Transverse colon (tissue), 4 donors: ENCODE measurements around the gene GMEB1. TPM values are rescaled to one million over a fixed set of nuclear protein-coding genes. Genes with fewer than 3 reads are reported as not detected.
"Not testable (repeated sequence)": the region's sequence is repeated elsewhere in the genome, so short reads cannot be mapped to it uniquely, and the experiment has no call there.

Source experiments
- DNase-seq: peaks from one replicate; pipeline ENCODE4 v3.0.0-alpha.2; 2019
- H3K27ac ChIP-seq, 4 donors: fragments of 200-600 bp; sonication (generic); 2 replicates each; pipeline ENCODE4 v1.5.1; 2016 to 2018; ENCODE audit warnings: inconsistent platforms in 4 of 4
- H3K27me3 ChIP-seq: fragments of 200-600 bp; sonication (generic); 2 replicates; pipeline ENCODE4 v1.5.1; 2017; ENCODE audit warnings: inconsistent platforms
- H3K36me3 ChIP-seq, 4 donors: fragments of 200-600 bp; sonication (generic); 2 replicates each; pipeline ENCODE4 v1.5.1; 2017 to 2019; ENCODE audit warnings: inconsistent platforms in 4 of 4
- H3K4me1 ChIP-seq, 4 donors: fragments of 200-600 bp; sonication (generic); 2 replicates each; pipeline ENCODE4 v1.5.1; 2017 to 2020; ENCODE audit warnings: inconsistent platforms in 4 of 4
- H3K4me3 ChIP-seq, 4 donors: fragments of 200-600 bp; sonication (generic); 1 replicate in 1 of 4; 2 replicates in 3 of 4; pipeline versions ENCODE4 v1.5.1 to v1.6.1; 2017 to 2019; ENCODE audit warnings: inconsistent platforms in 4 of 4
- H3K9me3 ChIP-seq, 2 donors: fragments of 200-600 bp; sonication (generic); 2 replicates each; pipeline ENCODE4 v1.5.1; 2017 to 2019; ENCODE audit warnings: inconsistent platforms in 2 of 2
- EP300 ChIP-seq: sonication (generic); formaldehyde crosslinking; IDR thresholded peaks from one replicate; pipeline ENCODE4 v1.6.1; 2017; ENCODE audit warnings: antibody characterized with exemption, low read depth
- POLR2A ChIP-seq: fragments of 450-650 bp; IDR thresholded peaks from one replicate; pipeline ENCODE4 v1.6.1; 2016; ENCODE audit warnings: antibody characterized with exemption, mild to moderate bottlenecking, moderate library complexity
- POLR2AphosphoS5 ChIP-seq, 3 donors: sonication (generic); formaldehyde crosslinking; IDR thresholded peaks; one replicate each; pipeline ENCODE4 v1.6.1; 2016; ENCODE audit warnings: antibody characterized with exemption in 3 of 3
- WGBS, 2 donors: methylation state at CpG; one replicate each; pipeline ENCODE4 v1.1.5; 2018; ENCODE audit warnings: low coverage in 1 of 2; 5-methylcytosine and 5-hydroxymethylcytosine counted together
- in situ Hi-C, 4 donors: fragments of 200-750 bp; cut with MboI; loops; one replicate each; pipeline versions ENCODE4 v1.15.0 to v1.15.1; 2017; ENCODE audit warnings: low sequenced_read_pairs in 3 of 4, low pct_ligation_motif_present in 1 of 4, low pct_unique_long_range_greater_than_20kb in 1 of 4
- intact Hi-C: fragments of 100-400 bp; cut with DNase I; formaldehyde crosslinking; loops from one replicate; pipeline ENCODE4 v1.15.1; 2023; ENCODE audit warnings: low total_unique reads
- total RNA-seq, 4 donors: library from RNA; depleted of rRNA; stranded (reverse); fragments of >200 nt; gene quantifications; one replicate each; pipeline ENCODE4 v1.1.0, GENCODE V29; 2016
- TF ChIP-seq, protein P1 (sequence below), 5 experiments: fragments of 200-600 bp in 3 of 5; fragments of 450-650 bp in 2 of 5; sonication (generic) in 3 of 5; IDR thresholded peaks; 1 replicate in 2 of 5; 2 replicates in 3 of 5; pipeline ENCODE4 v1.5.1; 2016 to 2017; ENCODE audit warnings: antibody characterized with exemption in 5 of 5, inconsistent platforms in 3 of 5, mild to moderate bottlenecking in 2 of 5, moderate library complexity in 1 of 5

The GMEB1 gene
- total RNA-seq, 4 donors from 2014 or later: 4.4 to 10.4 (median 7.2) TPM

DNA sequence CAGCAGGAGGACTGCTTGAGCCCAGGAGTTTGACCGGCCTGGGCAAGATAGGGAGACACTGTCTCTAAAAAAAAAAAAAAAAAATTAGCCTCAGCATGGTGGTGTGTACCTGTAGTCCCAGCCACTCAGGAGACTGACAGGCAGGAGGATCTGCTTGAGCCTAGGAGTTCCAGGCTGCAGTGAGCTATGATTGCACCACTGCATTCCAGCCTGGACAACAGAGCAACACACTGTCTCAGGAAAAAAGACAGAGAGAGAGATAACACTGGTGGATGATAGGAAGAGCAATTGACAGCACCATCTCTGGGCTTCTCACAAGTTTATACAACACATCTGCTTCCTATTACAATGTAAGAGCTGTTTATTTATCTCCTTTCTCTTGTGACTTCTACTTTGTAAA, 22.5 kb upstream of the GMEB1 start:
- DNase-seq: no peak
- intact Hi-C loops (no loop called here), in situ Hi-C loops (no loop called here)
- Histone ChIP-seq H3K9me3 (no peaks in the 10 kb centered on the region), H3K4me3 (no peak overlapping the region), H3K27me3 (no peaks in the 10 kb centered on the region), H3K36me3 (no peaks in the 10 kb centered on the region), H3K27ac (no peak overlapping the region), H3K4me1 (peaks cover 24 to 43% (median 29%) of the 10 kb centered on the region in 4 donors)
- TF ChIP-seq POLR2A (no peak), POLR2AphosphoS5 (IDR thresholded peaks at IDR 0.05) (no peak), EP300 (no peak)
- TF ChIP-seq, protein P1, sequence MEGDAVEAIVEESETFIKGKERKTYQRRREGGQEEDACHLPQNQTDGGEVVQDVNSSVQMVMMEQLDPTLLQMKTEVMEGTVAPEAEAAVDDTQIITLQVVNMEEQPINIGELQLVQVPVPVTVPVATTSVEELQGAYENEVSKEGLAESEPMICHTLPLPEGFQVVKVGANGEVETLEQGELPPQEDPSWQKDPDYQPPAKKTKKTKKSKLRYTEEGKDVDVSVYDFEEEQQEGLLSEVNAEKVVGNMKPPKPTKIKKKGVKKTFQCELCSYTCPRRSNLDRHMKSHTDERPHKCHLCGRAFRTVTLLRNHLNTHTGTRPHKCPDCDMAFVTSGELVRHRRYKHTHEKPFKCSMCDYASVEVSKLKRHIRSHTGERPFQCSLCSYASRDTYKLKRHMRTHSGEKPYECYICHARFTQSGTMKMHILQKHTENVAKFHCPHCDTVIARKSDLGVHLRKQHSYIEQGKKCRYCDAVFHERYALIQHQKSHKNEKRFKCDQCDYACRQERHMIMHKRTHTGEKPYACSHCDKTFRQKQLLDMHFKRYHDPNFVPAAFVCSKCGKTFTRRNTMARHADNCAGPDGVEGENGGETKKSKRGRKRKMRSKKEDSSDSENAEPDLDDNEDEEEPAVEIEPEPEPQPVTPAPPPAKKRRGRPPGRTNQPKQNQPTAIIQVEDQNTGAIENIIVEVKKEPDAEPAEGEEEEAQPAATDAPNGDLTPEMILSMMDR (IDR thresholded peaks at IDR 0.05): no peak
- 100% methylated on average over 1 of the region's 1 CpG for WGBS, 2 donors

DNA sequence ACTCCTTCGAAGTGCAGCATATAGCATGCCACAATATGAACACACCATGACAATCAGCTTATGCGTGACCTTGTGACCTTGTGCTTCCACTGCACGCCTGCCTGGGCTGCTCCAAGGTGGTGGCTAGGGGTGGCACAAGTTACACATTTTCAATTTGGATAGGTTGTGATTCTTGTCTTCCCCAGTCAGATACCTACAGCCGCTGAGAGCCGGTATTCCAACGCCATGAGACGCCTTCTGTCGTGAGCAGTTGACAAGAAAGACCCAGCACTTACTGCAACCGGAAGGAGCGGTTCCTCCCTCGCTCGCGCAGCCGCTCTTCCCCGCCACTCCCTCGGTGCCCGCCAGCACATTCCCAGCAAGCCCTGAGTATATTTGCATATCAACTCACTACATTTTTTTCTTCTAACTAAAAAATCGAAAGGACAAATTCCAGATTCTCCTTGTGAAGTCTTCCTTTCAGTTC, 20.5 kb upstream of the GMEB1 start:
- no peak for TF ChIP-seq POLR2AphosphoS5 (IDR thresholded peaks at IDR 0.05)
- TF ChIP-seq, protein P1 (IDR thresholded peaks at IDR 0.05): no peak
- no peak for TF ChIP-seq POLR2A
- TF ChIP-seq EP300: no peak
- no peaks in the 10 kb centered on the region for H3K27me3 ChIP-seq
- H3K36me3 ChIP-seq: no peaks in the 10 kb centered on the region
- no peaks in the 10 kb centered on the region for H3K9me3 ChIP-seq
- peaks cover 17 to 32% (median 20%) of the 10 kb centered on the region in 4 donors for H3K4me1 ChIP-seq
- intact Hi-C loops: no loop called here
- peak overlapping the region; percentile 14 to 52 (median 29) for H3K4me3 ChIP-seq
- H3K27ac ChIP-seq: peak overlapping the region; percentile 90 to 97 (median 93)
- in situ Hi-C loops: no loop called here
- WGBS, 2 donors: 0 to 1% methylated on average over 15 to 18 of the region's 18 CpGs
- DNase-seq: peak; percentile 94

DNA sequence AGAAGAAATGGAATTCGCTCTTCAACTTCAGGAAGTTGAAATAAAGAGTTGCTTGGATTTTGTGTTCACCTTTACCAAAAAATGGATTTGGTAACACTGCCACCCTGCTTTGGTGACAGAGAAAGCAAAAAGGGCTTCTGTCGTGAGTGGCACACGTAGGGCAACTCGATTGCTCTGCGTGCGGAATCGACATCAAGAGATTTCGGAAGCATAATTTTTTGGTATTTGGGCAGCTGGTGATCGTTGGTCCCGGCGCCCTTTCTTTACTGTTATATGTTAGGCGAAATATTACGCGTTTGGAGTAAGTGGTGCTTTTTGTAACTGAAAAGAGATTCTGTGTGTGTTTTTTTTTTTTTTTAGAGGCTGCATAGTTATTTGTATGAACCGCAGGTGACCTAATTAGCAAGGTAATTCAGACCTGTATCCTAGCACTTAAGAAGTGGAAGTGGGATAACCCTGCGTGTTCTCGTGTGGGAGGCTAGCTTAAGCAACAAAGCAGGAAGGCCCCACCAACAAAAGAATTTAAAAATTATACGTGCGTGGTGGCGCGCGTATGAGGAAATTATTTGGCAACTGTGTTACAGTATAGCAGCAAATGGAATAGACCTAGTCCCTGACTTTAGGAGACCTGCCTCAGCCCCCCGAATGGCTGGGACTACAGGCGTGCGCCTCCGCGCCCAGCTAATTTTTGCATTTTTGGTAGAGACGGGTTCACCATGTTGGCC, 19.9 kb upstream of the GMEB1 start, which contains the start of gene RNU11:
Gene RNU11 (plus strand): TSS at position 127 of the 725 bp plus-strand sequence.
- whole genome bisulfite sequencing, 2 donors: 0 to 3% methylated on average over 6 to 28 of the region's 28 CpGs
- peak; percentile 94 for DNase-seq
- TF ChIP-seq, protein P1 (IDR thresholded peaks at IDR 0.05): no peak
- peak; percentile 100 for TF ChIP-seq POLR2A
- TF ChIP-seq POLR2AphosphoS5 (IDR thresholded peaks at IDR 0.05): peak; percentile 100
- TF ChIP-seq EP300: peak; percentile 76
- Histone ChIP-seq H3K27ac (peak within 1 kb of the TSS; percentile 90 to 97 (median 93)), H3K4me3 (peak within 1 kb of the TSS; percentile 25 to 52 (median 32)), H3K9me3 (no peaks in the 10 kb centered on the region), H3K27me3 (no peaks in the 10 kb centered on the region), H3K36me3 (no peaks in the 10 kb centered on the region), H3K4me1 (peaks cover 17 to 31% (median 20%) of the 10 kb centered on the region in 4 donors)
- intact Hi-C loops: no loop called here
- in situ Hi-C loops: no loop called here

DNA sequence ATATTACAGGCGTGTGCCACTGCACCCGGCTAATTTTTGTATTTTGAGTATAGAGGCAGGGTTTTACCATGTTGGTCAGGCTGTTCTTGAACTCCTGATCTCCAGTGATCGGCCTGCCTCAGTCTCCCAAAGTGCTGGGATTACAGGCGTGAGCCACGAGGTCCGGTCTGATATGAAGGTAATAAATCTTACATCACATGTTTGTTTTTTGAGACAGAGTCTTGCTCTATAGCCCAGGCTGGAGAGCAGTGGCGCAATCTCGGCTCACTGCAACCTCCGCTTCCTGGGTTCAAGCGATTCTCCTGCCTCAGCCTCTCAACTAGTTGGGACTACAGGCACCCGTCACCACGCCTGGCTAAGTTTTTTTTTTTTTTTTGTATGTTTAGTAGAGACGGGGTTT, 15.5 kb upstream of the GMEB1 start:
- 71 to 74% methylated on average over 11 to 13 of the region's 13 CpGs for WGBS, 2 donors

More for the DNA sequence above, 15.5 kb upstream of the GMEB1 start:
- H3K36me3 ChIP-seq, H3K4me3 ChIP-seq, DNase-seq, intact Hi-C loops, in situ Hi-C loops, H3K27me3 ChIP-seq, H3K27ac ChIP-seq, H3K9me3 ChIP-seq: not testable (repeated sequence)
- H3K4me1 ChIP-seq: peaks cover under 1 to 10% (median 7%) of the 10 kb centered on the region in 4 donors
